NCI-H82 (cell line): Measurements from ENCODE around the gene IL12B.
"Not testable (repeated sequence)": the region's sequence is repeated elsewhere in the genome, so short reads cannot be mapped to it uniquely, and the experiment has no call there.

ENCODE experiments used
- DNase-seq: peaks from one replicate; lab custom pipeline; 2025; lab: John Stamatoyannopoulos, UW

The IL12B gene

DNA sequence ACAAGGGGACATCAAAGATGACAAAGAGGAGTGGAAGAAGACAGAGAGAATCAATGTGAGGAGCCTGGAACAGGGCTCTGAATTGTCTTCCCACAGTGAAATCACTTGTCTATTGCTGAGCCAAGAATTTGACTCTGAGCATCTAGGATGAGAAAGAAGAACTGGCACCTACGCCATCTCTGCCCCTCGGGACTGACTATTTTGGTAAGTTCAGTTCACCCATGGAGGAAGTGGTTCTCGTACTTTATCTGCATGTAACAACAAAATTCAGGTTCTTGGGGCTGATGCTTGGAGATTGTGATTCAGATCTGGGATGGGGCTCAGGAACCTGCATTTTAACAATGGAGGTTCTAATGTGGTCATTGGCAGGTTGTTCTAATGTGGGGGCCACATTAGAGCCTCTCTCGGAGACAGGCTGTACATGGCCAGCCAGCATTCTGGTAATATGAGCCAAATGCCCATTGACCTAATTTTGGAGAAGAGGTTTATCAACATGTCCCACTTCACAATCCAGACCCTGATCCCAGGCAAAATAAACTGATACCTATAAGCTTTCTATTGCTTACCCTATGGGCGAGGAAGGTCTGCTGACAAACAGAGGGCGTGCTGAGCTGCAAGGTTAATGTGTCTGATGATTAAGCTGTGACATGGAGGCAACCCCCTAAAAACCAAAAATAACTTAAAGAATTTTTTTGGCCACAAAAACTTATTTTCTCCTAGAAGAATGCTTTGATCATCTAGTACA is 2.7 kb upstream of the IL12B start:
- no peak for DNase-seq

DNA sequence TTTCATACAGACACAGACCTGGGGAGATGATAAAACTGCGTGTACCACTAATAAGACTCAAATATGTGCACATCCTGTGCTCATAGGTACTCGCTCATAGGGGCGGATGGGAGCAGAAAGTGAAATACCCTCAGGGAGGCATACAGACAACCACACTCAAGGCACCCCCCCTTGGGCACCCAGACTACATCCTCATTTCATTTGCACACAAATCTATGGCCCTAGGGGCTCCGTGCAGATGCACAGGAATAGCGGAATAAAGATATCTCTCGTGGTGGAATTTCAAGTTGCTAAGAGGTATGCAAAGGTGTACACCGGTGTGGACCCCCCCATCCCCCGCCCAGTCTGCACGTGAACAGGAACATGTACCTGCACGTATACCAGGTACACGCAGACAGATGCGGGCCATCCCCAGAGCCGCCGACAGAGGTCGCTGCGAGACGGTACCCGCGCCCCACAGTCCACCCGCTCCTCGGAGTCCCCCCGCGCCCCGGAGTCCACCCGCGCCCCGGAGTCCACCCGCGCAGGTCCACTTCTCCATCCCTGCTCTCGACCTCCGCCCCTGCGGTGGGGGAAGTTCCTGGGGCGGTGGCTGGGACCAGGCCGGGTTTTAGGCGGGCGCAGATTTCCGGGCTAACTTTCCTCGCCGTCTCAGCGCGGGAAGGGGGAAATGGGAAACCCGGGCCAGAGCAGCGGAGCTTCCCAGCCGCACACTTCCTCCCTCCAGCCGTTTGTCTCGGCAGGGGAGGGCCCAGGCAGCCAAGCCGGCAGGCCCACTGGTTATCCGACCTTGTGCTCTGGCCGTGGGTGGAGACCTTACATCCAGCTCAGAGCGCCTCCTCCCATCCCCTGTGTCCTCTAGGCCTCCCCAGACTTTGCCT is 1.0 kb upstream of the IL12B start:
- DNase-seq: peak; percentile 51

DNA sequence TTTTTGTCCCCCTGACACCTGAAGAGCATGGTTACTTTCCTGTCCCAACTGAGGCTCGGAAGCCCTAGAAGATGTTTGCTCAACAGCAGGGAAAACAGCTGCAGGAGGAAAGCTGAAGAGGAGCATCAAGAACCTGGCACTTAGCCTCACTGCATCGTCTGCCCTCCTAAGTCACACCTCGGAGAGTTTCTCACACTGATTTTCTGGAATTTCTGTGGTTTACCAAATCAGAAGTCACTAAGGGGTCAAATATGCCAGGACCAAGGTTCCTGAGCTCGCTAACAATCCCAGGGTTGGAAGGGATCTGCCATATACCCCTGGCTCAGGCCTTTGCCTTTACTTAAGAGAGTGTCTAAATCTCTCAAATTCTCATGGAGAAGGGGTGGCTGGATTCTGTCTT is 5.3 kb downstream of the IL12B start:
- DNase-seq: no peak

DNA sequence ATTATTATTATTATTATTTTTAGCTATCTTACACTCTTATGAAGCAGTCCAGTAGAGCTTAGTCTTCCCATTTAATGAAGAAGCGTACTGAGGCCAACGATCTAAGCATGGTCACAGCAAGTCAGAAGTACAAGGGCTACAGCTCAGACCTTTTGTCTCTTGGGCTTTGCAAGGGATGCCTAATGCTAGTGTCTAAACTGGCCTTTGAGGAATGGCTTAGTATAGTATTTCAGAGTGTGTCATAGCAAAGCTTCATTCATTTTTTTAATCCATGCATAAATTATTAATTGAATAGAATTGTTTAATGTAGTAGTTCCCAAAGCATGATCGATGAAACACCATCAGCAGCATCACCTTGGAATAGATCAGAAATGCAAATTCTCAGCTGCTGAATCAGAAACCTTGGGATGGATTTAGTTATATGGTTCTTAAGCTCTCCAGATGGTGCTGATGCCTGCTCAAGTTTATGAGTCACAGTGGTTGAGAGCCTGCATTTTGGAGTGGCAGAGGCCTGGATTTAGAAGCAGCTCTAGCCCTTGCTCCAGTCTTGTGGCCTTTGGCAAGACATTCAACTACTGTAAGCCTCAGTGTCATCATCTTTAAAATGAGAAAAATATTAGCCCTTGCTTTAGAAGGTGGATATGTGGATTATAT is 6.1 kb downstream of the IL12B start:
- DNase-seq: peak; percentile 72

GRCh38 chr5:159322180-159322579 is 8.1 kb downstream of the IL12B start:
- no peak for DNase-seq

DNA sequence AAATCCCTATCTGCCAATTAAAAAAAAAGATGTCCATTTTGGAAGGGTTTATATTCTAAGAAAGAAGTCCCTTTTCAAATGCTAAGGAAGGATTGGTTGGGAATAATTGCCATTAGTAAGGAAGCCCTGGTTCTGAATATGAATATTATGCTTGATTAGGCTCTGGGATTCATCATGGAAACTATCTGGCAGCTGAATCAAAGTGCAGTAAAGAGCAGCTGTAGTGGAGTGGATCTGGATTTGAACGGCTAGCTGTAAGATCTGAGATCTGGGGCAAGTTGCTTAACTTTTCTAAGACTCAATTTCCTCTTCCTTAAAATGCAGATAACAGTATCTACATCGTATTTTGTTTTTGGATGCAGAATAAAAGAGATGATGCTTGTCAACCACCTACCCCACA is 10.5 kb downstream of the IL12B start:
- no peak for DNase-seq

DNA sequence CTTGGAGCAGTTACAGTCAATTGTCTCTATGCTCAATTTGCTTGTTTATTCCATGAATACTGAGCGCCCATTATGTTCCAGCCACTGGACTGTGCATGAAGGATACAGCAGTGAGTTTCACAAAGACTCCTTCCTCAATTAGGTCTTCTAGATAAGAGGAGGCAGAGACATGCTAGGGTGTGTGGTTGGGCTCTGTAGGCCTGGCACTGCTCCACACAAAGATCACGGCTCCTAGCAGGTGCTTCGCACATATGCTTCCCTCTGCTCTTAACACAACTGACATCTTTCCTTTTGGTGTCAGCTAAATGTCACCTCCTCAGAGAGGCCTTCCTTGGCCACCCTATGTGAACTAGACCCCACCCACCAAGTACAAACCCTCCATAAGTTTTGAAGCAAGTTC is 10.9 kb downstream of the IL12B start:
- DNase-seq: no peak

- DNase-seq: no peak
Measured at GRCh38 chr5:159318448-159318847, 11.8 kb downstream of the IL12B start.

GRCh38 chr5:159317849-159318248 is 12.4 kb downstream of the IL12B start:
- DNase-seq: no peak

GRCh38 chr5:159316519-159317383 is 13.5 kb downstream of the IL12B start:
- peak; percentile 67 for DNase-seq

GRCh38 chr5:159313197-159313596 is 17.1 kb downstream of the IL12B start:
- no peak for DNase-seq

GRCh38 chr5:159311063-159311462 is 19.2 kb downstream of the IL12B start:
- no peak for DNase-seq

- no peak for DNase-seq
Measured at GRCh38 chr5:159310511-159310910, 19.8 kb downstream of the IL12B start.

- DNase-seq: no peak
Measured at GRCh38 chr5:159309689-159310433, 20.4 kb downstream of the IL12B start.

DNA sequence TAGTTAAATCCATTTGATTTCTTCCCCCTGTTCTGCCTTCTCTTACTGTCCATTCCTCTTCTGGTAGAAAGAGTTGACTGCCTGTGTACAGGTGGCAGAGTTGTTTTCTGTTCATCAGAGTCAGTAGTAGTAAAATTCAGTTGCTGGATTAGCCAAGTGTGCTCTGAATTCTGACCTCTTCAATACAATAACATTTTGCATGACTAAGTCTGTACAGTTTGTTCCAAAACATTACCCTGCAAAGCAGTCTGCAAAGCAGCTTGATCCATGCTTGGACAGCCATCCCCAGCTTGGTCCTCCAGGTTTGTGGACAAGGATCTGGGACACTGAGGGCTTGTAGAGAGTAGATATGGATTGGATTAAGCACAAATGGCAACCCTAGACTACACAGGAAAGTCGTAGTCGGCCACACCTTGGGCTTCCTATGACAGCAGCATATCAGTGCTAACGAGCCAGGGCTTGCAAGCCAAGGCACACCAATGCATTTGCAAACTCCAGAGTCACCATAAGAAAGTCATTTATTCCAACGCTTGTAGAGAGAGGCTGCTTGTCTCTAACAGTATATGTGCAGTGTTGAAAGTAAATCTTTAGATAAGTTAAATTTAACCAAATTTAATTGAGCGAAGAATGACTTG is 25.2 kb downstream of the IL12B start:
- no peak for DNase-seq

DNA sequence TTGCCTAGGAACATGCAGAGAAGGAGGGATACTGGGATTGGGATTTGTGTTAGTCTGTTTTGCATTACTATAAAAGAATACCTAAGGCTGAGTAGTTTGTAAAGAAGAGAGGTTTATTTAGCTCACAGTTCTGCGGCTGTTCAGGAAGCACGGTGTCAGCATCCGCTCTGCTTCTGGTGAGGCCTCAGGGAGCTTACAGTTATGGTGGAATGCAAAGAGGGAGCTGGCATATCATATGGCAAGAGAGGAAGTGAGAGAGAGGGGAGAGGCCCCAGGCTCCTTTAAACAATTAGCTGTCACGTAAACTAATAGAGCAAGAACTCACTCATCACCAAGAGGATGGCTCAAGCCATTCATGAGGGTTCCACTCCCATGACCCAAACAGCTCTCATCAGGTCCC is 27.0 kb downstream of the IL12B start:
- no peak for DNase-seq

DNA sequence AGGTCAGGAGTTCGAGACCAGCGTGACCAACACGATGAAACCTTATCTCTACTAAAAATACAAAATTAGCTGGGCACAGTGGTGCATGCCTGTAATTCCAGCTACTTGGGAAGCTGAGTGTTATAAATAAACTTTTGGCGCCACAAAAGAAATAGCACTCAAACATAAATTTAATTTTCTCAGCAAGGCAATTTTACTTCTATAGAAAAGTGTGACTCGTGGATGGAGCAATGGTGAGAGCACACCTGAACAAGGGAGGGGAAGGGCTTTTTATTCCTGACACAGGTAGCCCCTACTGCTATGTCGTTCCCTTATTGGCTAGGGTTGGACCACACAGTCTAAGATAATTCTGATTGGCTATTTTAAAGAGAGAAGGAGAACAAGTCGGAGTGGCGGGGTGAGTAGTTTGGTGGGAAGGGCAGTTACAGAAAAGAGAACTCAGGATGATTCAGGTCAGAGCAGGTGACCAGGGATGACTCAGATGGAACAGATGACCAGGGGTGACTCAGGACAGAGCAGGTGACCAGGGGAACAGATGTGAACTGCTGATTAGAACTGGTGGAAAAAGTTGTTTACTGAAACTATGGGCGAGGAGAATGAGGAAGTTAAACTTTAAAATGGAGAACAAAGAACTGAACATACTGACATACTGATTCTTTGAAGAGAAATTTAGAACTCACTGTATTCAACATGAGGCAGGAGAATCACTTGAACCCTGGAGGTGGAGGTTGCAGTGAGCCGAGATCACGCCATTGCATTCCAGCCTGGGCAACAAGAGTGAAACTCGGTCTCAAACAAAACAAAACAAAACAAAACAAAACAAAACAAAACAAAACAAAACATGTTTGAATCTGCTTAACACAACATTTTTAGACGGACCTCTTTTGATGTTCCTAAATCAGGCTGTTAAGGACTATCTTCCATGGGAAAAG is 28.1 kb downstream of the IL12B start:
- DNase-seq: not testable (repeated sequence)

GRCh38 chr5:159301466-159301865 is 28.8 kb downstream of the IL12B start:
- DNase-seq: no peak

DNA sequence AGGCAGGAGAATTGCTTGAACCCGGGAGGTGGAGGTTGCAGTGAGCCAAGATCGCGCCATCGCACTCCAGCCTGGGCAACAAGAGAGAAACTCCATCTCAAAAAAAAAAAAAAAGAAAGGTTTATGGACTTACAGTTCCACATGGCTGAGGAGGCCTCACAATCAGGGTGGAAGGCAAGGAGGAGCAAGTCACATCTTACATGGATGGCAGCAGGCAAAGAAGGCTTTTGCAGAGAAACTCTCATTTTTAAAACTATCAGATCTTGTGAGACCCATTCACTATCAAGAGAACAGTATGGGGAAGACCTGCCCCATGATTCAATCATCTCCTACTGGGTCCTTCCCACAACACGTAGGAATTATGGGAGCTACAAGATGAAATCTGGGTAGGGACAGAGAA is 33.0 kb downstream of the IL12B start:
- DNase-seq: not testable (repeated sequence)
